Stomach (tissue), 9 donors: ENCODE measurements around the gene SERINC5. TPM values are rescaled to one million over a fixed set of nuclear protein-coding genes. Genes with fewer than 3 reads are reported as not detected.

Source experiments
- DNase-seq, 2 donors: peaks; one replicate each; pipeline versions ENCODE4 v3.0.0 to v3.0.0-alpha.2; 2013 to 2019
- H3K27ac ChIP-seq, 5 donors: fragments of 200-600 bp in 4 of 5; sonication (generic) in 4 of 5; one replicate each; pipeline ENCODE4 v1.5.1; 2013 to 2019; ENCODE audit warnings: mild to moderate bottlenecking in 1 of 5, moderate library complexity in 1 of 5
- H3K27me3 ChIP-seq, 3 donors: fragments of 200-600 bp; sonication (generic); one replicate each; pipeline ENCODE4 v1.5.1; 2017 to 2019; ENCODE audit warnings: mixed run types in 1 of 3
- H3K36me3 ChIP-seq, 4 donors: fragments of 200-600 bp; sonication (generic); 1 replicate in 3 of 4; 2 replicates in 1 of 4; pipeline ENCODE4 v1.5.1; 2016 to 2019
- H3K4me1 ChIP-seq, 4 donors: fragments of 200-600 bp; sonication (generic); one replicate each; pipeline ENCODE4 v1.5.1; 2016 to 2019
- H3K4me3 ChIP-seq, 4 donors: fragments of 200-600 bp; sonication (generic) in 3 of 4; one replicate each; pipeline ENCODE4 v1.5.1; 2016 to 2019; ENCODE audit warnings: mild to moderate bottlenecking in 1 of 4
- H3K9me3 ChIP-seq, 4 donors: fragments of 200-600 bp; sonication (generic); one replicate each; pipeline ENCODE4 v1.5.1; 2016 to 2019
- EP300 ChIP-seq: sonication (generic); formaldehyde crosslinking; IDR thresholded peaks from one replicate; pipeline ENCODE4 v1.6.1; 2017; ENCODE audit warnings: antibody characterized with exemption
- POLR2A ChIP-seq, 4 donors: fragments of 450-650 bp; IDR thresholded peaks; one replicate each; pipeline ENCODE4 v1.6.1; 2016; ENCODE audit warnings: antibody characterized with exemption in 4 of 4, control low read depth in 2 of 4, mild to moderate bottlenecking in 1 of 4, moderate library complexity in 1 of 4
- POLR2AphosphoS5 ChIP-seq, 3 donors: sonication (generic); formaldehyde crosslinking; IDR thresholded peaks; one replicate each; pipeline ENCODE4 v1.6.1; 2016; ENCODE audit warnings: antibody characterized with exemption in 3 of 3
- WGBS, 5 donors: extraction: QIAGEN DNeasy Blood & Tissue Kit in 3 of 5; methylation state at CpG; one replicate each; pipeline versions ENCODE4 v1.1.5 to v1.1.7; 2013 to 2018; 5-methylcytosine and 5-hydroxymethylcytosine counted together
- intact Hi-C: fragments of 100-400 bp; cut with DNase I; formaldehyde crosslinking; loops from one replicate; pipeline ENCODE4 v1.15.1; 2023; ENCODE audit warnings: low total_unique reads
- polyA plus RNA-seq, 3 donors: library from polyadenylated mRNA; stranded (reverse); fragments of 200-250 nt; gene quantifications; one replicate each; pipeline ENCODE4 v1.2.3, GENCODE V29; 2013
- total RNA-seq, 5 donors: library from RNA; depleted of rRNA; stranded (reverse); fragments of >200 nt; gene quantifications; one replicate each; pipeline versions ENCODE4 v1.1.0 to v1.2.3, GENCODE V29; 2014 to 2016
- TF ChIP-seq, protein P1 (sequence below), 7 experiments: fragments of 450-650 bp in 4 of 7; fragments of 200-600 bp in 3 of 7; sonication (generic) in 3 of 7; IDR thresholded peaks; one replicate each; pipeline ENCODE4 v1.5.1; 2016 to 2019; ENCODE audit warnings: antibody characterized with exemption in 7 of 7, control low read depth in 2 of 7, mild to moderate bottlenecking in 1 of 7
- donor health status: healthy with polysubstance abuse.
- donor health status: Bipolar disorder and iron deficiency.
- donor health status: healthy.

The SERINC5 gene
- total and polyA plus RNA-seq, 8 donors, result 2.4 to 71.4 (median 18.7) TPM

DNA sequence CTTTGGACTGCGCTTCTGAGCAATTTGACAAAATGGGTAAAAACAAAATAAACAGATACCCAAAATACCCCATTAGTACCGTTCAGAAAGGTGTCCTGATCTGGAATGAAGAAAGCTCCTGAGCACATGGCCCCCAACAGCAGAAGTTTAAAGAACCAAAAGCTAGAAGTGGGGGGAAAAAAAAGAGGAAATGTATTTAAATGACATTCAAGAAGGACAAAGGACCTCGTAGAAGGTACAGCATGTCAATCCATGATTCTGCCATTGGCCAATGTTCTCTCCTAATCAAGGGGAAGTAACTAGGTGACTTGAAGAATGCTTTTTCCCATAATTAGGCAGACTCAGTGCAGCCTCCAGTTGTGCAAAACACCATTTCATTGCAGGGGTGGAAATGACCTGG is 78.6 kb downstream of the SERINC5 start:
- H3K36me3 ChIP-seq, result peaks cover 0 to 45% (median 39%) of the 10 kb centered on the region in 4 donors
- intact Hi-C loops, result no loop called here
- H3K9me3 ChIP-seq, result no peaks in the 10 kb centered on the region
- H3K27me3 ChIP-seq, result no peaks in the 10 kb centered on the region
- TF ChIP-seq POLR2AphosphoS5 (IDR thresholded peaks at IDR 0.05), result no peak
- TF ChIP-seq POLR2A (IDR thresholded peaks at IDR 0.05), result no peak
- no peak for TF ChIP-seq EP300
- TF ChIP-seq, protein P1, sequence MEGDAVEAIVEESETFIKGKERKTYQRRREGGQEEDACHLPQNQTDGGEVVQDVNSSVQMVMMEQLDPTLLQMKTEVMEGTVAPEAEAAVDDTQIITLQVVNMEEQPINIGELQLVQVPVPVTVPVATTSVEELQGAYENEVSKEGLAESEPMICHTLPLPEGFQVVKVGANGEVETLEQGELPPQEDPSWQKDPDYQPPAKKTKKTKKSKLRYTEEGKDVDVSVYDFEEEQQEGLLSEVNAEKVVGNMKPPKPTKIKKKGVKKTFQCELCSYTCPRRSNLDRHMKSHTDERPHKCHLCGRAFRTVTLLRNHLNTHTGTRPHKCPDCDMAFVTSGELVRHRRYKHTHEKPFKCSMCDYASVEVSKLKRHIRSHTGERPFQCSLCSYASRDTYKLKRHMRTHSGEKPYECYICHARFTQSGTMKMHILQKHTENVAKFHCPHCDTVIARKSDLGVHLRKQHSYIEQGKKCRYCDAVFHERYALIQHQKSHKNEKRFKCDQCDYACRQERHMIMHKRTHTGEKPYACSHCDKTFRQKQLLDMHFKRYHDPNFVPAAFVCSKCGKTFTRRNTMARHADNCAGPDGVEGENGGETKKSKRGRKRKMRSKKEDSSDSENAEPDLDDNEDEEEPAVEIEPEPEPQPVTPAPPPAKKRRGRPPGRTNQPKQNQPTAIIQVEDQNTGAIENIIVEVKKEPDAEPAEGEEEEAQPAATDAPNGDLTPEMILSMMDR (IDR thresholded peaks at IDR 0.05), result no peak
- H3K4me1 ChIP-seq, result peaks cover 13 to 26% (median 20%) of the 10 kb centered on the region in 4 donors
- no peak for DNase-seq
- no peak overlapping the region for H3K4me3 ChIP-seq
- H3K27ac ChIP-seq, result no peak overlapping the region
- 76 to 96% (median 87%) methylated on average over 3 of the region's 3 CpGs for whole genome bisulfite sequencing, 5 donors

DNA sequence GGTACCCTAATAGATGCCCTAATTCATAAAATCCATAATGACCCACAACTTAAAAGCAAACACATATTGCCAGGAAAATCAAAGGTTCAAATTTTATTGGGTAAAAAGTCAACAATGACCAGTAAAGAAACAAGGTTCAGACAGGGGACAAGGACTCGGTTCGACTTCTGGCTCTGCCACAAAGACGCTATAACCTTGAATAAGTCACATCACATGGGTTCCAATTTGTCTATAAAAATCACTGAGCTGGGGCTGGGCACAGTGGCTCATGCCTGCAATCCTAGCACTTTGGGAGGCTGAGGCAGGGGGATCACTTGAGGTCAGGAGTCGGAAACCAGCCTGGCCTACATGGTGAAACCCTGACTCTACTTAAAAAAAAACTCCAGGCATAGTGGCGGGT is 80.5 kb downstream of the SERINC5 start:
- no peak for DNase-seq
- Histone ChIP-seq H3K9me3 (no peaks in the 10 kb centered on the region), H3K27me3 (no peaks in the 10 kb centered on the region), H3K4me1 (peaks cover 0 to 7% (median 4%) of the 10 kb centered on the region in 4 donors), H3K36me3 (peaks cover 0 to 57% (median 51%) of the 10 kb centered on the region in 4 donors), H3K27ac (no peak overlapping the region), H3K4me3 (no peak overlapping the region)
- TF ChIP-seq EP300 (no peak), POLR2AphosphoS5 (IDR thresholded peaks at IDR 0.05) (no peak), POLR2A (IDR thresholded peaks at IDR 0.05) (no peak)
- TF ChIP-seq, protein P1 (IDR thresholded peaks at IDR 0.05), result no peak
- WGBS, 5 donors, result 72 to 94% (median 84%) methylated on average over 5 of the region's 5 CpGs
- intact Hi-C loops, result no loop called here

DNA sequence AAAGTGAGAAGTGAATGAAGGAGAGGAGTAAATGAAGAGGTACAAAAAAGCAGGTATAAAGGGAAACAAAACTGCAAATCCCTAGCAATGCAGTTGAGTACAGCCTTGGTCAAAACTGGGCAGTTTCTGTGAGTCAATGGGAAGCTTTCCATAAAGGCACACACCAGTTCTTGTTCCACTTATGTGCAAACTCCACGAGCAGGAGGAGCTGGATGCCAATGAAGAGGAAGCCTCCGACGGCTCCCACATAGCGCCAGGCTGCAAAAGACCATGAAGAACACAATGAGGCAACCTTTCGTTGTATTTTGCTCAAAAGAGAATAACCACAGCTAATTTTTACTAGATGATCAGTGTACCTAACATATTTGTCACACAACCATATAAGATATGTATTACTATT is 81.1 kb downstream of the SERINC5 start:
- no peaks in the 10 kb centered on the region for H3K27me3 ChIP-seq
- intact Hi-C loops, result no loop called here
- H3K9me3 ChIP-seq, result no peaks in the 10 kb centered on the region
- H3K36me3 ChIP-seq, result peaks cover 3 to 62% (median 57%) of the 10 kb centered on the region in 4 donors
- TF ChIP-seq EP300 (no peak), POLR2A (IDR thresholded peaks at IDR 0.05) (no peak), POLR2AphosphoS5 (IDR thresholded peaks at IDR 0.05) (no peak)
- TF ChIP-seq, protein P1 (IDR thresholded peaks at IDR 0.05), result no peak
- peaks cover 0 to 2% (median under 1%) of the 10 kb centered on the region in 4 donors for H3K4me1 ChIP-seq
- no peak overlapping the region for H3K27ac ChIP-seq
- H3K4me3 ChIP-seq, result no peak overlapping the region
- WGBS, 5 donors, result 85 to 93% (median 88%) methylated on average over 5 of the region's 5 CpGs
- DNase-seq, result no peak

DNA sequence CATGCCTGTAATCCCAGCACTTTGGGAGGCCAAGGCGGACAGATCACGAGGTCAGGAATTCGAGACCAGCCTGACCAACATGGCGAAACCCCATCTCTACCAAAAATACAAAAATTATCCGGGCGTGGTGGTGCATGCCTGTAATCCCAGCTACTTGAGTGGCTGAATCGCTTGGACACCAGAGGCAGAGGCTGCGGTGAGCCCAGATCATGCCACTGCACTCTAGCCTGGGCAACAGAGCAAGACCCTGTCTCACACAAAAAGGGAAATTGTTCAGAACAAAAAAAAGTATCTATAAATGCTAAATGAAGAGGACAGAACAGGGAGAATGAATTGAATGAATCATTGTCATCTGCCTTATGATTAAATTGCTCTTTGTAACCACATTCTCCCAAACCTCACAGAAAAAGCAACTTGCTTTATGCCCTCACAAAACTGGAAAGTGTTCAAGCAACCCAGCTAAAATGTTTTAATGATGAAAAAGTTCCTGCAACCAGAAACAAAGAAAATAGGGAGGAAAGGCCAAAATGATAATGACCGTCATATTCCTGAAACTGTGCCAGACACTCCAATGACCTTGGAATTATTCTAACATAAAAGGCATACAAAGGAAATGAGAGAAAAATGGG is 83.7 kb downstream of the SERINC5 start:
- TF ChIP-seq POLR2AphosphoS5 (IDR thresholded peaks at IDR 0.05), result no peak
- TF ChIP-seq POLR2A (IDR thresholded peaks at IDR 0.05), result no peak
- no peak for TF ChIP-seq EP300
- TF ChIP-seq, protein P1 (IDR thresholded peaks at IDR 0.05), result no peak
- no peaks in the 10 kb centered on the region for H3K4me1 ChIP-seq
- no peak for DNase-seq
- 92 to 94% (median 92%) methylated on average over 9 of the region's 9 CpGs for WGBS, 5 donors
- H3K27me3 ChIP-seq, result no peaks in the 10 kb centered on the region
- H3K27ac ChIP-seq, result no peak overlapping the region
- H3K4me3 ChIP-seq, result no peak overlapping the region
- H3K36me3 ChIP-seq, result peaks cover 3 to 76% (median 71%) of the 10 kb centered on the region in 4 donors
- H3K9me3 ChIP-seq, result no peaks in the 10 kb centered on the region
- intact Hi-C loops, result no loop called here
